HG03521 (cell line): Measurements from ENCODE around the gene NIFK.

ENCODE experiments used
- ATAC-seq: cut with Tn5 transposase; IDR thresholded peaks from one replicate; pipeline ENCODE4 v1.9.1; 2021; ENCODE audit warnings: mild to moderate bottlenecking, moderate library complexity; ENCODE audit not compliant: unreplicated experiment

The NIFK gene

GRCh38 chr2:121736462-121737336 is at the start of gene NIFK:
Gene NIFK, minus strand, starts transcription at chr2:121736875. Its CDS starts 25 bp downstream, at chr2:121736850.
- ATAC-seq: peak; percentile 92

DNA sequence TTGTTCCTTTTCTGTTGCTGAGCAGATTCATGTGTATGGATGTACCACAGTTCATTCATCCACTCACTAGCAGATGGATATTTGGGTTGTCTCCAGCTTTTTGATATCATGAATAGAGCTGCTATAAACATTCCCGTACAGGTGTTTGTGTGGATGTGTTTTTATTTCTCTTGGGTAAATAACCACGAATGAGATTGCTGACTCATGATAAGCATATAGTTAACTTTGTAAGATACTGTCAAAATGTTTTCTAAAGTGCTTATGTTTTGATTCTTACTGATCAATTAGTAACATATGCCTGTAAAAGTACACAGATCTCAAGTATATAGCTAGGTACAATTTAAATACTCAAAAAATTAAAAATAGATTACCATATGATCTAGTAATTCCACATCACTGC is 46.5 kb upstream of the NIFK start:
- ATAC-seq: no peak

DNA sequence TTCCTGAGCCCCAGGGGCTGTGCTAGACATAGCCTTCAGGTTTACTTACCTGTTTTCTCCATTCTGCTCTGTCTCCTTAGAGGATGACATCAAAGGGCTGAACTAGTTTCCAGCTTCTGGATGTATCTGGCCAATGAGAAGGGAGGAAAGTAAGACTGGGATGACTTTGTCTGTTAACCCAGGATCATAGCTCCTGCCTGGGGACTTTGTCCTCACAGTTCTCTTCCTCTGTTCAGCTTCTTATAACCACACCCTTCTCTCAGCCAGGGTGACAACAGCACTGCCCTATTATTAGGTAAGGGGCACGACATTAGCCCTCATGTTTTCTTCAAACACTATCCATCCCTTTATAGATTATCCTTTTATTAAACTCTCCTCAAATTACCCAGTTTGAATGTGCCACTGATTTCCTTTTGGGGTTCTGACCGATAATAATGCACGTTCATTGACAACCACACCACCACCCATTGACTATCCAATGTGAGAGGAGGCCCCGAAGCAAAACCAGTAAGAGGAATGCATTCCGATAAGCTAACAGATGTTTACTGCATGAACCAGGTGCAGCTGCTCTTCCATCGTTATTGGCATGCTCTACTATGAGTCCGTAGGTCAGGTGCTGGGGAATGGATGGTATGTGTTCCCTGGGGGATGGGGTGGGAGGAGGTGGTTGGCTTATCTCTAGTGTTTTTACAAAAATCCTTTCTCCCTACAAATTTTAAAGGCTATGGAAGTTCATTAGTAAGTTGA is 42.2 kb upstream of the NIFK start:
- ATAC-seq: no peak

DNA sequence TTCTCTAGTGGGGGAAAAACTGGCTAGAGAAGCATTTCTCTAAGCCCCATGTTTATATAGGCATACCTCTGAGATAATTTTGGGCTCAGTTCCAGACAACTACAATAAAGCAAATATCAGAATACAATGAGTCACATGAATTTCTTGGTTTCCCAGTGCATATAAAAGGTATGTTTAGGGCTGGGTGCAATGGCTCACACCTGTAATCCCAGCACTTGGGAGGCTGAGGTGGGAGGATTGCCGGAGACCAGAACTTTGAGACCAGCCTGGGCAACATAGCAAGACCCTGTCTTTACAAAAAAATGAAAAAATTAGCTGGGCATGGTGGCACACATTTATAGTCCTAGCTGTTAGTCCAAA is 41.0 kb upstream of the NIFK start:
- ATAC-seq: no peak

DNA sequence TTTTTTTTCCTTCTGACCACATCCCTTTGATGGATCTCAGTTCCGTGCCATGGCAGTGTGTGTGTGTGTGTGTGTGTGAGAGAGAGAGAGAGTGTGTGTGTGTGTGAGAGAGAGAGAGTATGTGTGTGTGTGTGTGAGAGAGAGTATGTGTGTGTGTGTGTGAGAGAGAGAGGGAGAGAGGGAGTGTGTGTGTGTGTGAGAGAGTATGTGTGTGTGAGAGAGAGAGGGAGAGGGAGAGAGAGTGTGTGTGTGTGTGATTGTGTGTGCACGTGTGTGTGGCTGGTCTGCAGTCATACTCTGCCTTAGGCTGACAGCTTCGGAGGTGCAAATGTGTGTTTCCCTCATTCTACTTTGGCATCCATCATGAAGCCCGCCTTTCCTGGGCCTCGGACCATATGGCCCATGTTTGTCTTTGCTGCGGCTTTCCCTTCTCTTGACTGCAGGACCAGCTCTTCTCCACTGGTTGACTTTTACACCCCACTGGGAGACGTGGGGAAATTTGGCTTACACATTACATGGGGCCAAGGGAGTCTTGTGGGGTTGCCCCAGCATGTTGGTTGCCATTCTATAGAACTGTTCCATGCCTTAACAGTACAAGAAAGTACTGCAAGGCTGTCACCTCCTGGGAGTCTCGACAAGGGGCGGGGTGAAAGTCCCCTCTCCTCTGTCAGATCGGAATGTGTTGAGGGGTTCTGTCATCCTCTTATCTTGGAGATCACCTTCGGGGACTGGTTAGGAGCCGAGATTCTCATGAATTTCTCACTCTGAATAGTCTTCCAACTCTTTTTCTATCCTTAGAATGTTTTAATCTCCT is 40.4 kb upstream of the NIFK start:
- ATAC-seq: no peak

- no peak for ATAC-seq
Observed at GRCh38 chr2:121776361-121776760, 39.7 kb upstream of the NIFK start.

DNA sequence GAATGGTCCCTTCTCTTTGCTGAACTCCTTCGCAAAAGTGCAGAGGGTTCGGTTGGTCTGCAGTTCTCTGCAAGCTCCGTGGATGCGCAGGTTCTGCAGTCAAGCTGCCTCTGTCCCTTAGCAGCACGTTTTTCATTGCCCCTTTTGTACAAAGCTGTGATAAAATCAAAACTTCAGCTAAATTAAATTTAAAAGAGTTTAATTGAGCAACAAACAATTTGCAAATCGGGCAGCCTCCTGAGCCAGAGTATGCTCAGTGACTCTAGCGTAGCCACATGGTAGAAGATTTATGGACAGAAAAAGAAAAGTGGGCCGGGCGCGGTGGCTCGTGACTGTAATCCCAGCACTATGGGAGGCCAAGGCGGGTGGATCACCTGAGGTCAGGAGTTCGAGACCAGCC is 37.6 kb upstream of the NIFK start:
- no peak for ATAC-seq

DNA sequence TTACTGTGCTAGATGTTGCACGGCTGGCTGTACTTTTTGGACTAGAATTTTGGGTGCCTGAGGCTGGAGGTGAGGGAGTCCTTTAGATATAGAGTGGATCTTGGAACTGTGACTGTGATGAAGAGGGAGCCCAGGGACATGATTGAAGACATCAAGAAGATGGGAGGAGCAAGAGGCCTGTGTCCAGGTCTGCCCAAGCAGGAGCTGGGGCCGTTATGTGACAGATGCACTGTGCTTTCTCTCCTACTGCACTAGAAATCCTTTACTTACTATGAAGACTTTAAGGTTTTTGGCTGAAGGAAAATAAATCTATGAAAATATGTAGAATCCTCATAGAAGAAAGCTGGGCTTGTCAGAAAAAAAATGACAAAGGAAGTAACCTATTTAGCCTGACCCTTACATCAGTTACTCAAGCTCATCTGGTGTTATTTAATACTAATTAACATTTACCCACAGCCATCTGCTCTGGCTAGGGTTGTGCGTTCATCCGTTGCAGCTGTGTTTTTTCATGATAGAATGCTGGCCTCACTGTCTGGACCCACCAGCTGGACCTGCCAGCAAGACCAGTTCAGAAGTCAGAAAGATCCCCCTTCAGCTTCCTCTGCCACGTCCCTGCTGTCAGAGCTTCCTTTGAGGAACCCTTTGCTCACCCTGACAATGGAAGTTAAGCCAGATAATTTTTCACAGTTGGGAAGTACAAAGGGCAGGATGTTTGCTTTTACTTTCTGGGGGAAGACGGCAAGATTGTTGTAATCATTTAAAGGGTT is 35.5 kb upstream of the NIFK start:
- ATAC-seq: no peak

GRCh38 chr2:121768143-121768755 is 31.6 kb upstream of the NIFK start:
- ATAC-seq: no peak

GRCh38 chr2:121766624-121767023 is 29.9 kb upstream of the NIFK start:
- ATAC-seq: no peak

- no peak for ATAC-seq
Observed at GRCh38 chr2:121764681-121765228, 28.1 kb upstream of the NIFK start.

- ATAC-seq: peak; percentile 100
Observed at GRCh38 chr2:121755237-121756111, 18.8 kb upstream of the NIFK start, which contains the start of gene TSN. Gene TSN, plus strand, starts transcription at chr2:121755651. Its CDS starts 129 bp downstream, at chr2:121755780.

- ATAC-seq: no peak
Observed at GRCh38 chr2:121754851-121755236, 18.2 kb upstream of the NIFK start.

DNA sequence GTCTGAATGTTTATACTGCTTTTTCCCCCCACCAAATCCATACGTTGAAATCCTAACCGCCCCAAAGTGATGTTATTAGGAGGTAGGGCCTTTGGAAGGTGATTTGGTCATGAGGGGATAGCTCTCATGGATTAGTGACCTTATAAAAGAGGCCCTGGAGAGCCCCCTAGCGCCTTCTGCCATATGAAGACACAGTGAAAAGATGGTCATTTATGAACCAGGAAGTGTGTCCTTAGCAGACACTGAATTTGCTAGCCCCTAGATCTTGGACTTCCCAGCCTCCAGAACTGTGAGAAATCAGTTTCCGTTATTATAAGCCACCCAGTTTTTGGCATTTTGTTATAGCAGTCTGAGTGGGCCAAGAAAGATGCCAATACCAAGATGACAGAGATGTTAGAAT is 11.5 kb upstream of the NIFK start:
- ATAC-seq: no peak

GRCh38 chr2:121746071-121746578 is 9.4 kb upstream of the NIFK start:
- no peak for ATAC-seq

DNA sequence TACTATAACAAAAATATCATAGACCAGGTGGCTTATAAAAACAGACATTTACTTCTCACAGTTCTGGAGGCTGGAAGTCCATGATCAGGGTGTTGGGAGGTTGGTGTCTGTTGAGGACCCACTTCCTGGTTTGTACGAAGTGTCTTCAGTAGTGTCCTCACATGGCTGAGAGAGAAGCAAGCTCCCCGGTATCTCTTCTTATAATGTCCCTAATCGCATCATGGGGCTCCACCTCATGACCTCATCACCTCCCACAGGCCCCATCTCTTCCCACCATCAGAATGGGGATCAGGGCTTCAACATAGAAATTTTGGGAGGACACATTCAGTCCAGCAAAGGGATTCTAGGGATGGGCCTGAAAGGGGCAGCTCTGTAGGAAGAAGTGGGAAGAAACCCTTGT is 4.8 kb upstream of the NIFK start:
- no peak for ATAC-seq

DNA sequence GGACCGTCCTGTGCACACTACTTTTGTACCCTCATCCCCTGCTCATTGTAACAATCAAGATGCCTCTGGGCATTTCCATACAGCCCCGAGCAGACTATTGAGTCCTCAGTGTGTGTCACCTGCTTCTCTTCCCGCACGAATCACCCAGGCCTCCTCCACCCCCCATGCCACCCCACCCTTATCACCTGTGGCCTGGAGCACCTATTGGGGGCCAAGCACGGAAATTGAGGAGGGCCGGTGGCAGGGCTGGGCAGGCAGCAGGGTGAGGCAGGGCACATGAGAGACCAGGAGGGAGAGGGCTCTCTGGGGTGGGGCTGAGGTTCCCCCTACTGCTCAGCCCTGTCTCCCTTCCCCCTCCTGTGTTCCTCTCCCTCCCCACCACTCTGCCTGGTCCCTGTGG is 4.3 kb upstream of the NIFK start:
- no peak for ATAC-seq

- ATAC-seq: no peak
Observed at GRCh38 chr2:121736140-121736461, 574 bp downstream of the NIFK start.
